HepG2 (cell line): ENCODE data around the gene MIDN. TPM values are rescaled to one million over a fixed set of nuclear protein-coding genes. Genes with fewer than 3 reads are reported as not detected.

Experiments used
- ELF3 ChIP-seq: IDR thresholded peaks from 2 replicates; pipeline ENCODE4 v1.6.1; 2016; ENCODE audit warnings: missing genetic modification reagents, missing compliant biosample characterization
- FOXC1 ChIP-seq: sonication (generic); formaldehyde crosslinking; IDR thresholded peaks from 2 replicates; pipeline ENCODE4 v1.8.0; 2022; ENCODE audit warnings: mild to moderate bottlenecking, missing genetic modification reagents, borderline replicate concordance
- HNF1B ChIP-seq: sonication (generic); formaldehyde crosslinking; IDR thresholded peaks from 2 replicates; pipeline ENCODE4 v1.5.1; 2020; ENCODE audit warnings: mild to moderate bottlenecking, moderate library complexity, missing genetic modification reagents
- MXD4 ChIP-seq: IDR thresholded peaks from 2 replicates; pipeline ENCODE4 v1.6.1; 2016; ENCODE audit warnings: mild to moderate bottlenecking, missing biosample characterization, missing genetic modification reagents
- PHB2 ChIP-seq: fragments of 450-650 bp; IDR thresholded peaks from 2 replicates; pipeline ENCODE4 v1.6.1; 2018; ENCODE audit not compliant: partially characterized antibody
- SNAPC2 ChIP-seq: sonication (generic); formaldehyde crosslinking; IDR thresholded peaks from 2 replicates; pipeline ENCODE4 v1.8.1; 2022; ENCODE audit warnings: mild to moderate bottlenecking, missing genetic modification reagents
- SP2 ChIP-seq: sonication (generic); formaldehyde crosslinking; IDR thresholded peaks from 2 replicates; pipeline ENCODE4 v1.5.1; 2020; ENCODE audit warnings: mild to moderate bottlenecking, missing genetic modification reagents
- U2AF1 ChIP-seq: fragments of 200-400 bp; formaldehyde crosslinking; optimal IDR thresholded peaks from 2 replicates; pipeline ENCODE3; 2017; ENCODE audit warnings: mild to moderate bottlenecking, low read depth, low read length
- ZBTB20 ChIP-seq: sonication (generic); formaldehyde crosslinking; IDR thresholded peaks from 2 replicates; pipeline ENCODE4 v1.8.1; 2023; ENCODE audit warnings: missing genetic modification reagents, low read depth, mild to moderate bottlenecking, borderline replicate concordance
- ZBTB8A ChIP-seq: sonication (generic); formaldehyde crosslinking; IDR thresholded peaks from 2 replicates; pipeline ENCODE4 v1.4.0; 2020; ENCODE audit warnings: mild to moderate bottlenecking, low read depth, missing genetic modification reagents, borderline replicate concordance
- ZFAT ChIP-seq: sonication (generic); formaldehyde crosslinking; conservative IDR thresholded peaks from 2 replicates; pipeline ENCODE4 v1.8.1; 2023; ENCODE audit warnings: missing genetic modification reagents, inconsistent platforms
- ZMYM2 ChIP-seq: sonication (generic); formaldehyde crosslinking; IDR thresholded peaks from 2 replicates; pipeline ENCODE4 v1.8.0; 2022; ENCODE audit warnings: mild to moderate bottlenecking, missing genetic modification reagents
- ZNF143 ChIP-seq: sonication (generic); formaldehyde crosslinking; IDR thresholded peaks from 2 replicates; pipeline ENCODE4 v1.4.0; 2020; ENCODE audit warnings: missing genetic modification reagents
- ZNF574 ChIP-seq: sonication (generic); formaldehyde crosslinking; IDR thresholded peaks from 2 replicates; pipeline ENCODE4 v1.4.0; 2020; ENCODE audit warnings: missing genetic modification reagents
- ZNF605 ChIP-seq: sonication (generic); formaldehyde crosslinking; IDR thresholded peaks from 2 replicates; pipeline ENCODE4 v1.8.0; 2022; ENCODE audit warnings: mild to moderate bottlenecking, missing genetic modification reagents
- ZNF761 ChIP-seq: sonication (generic); formaldehyde crosslinking; conservative IDR thresholded peaks from 2 replicates; pipeline ENCODE4 v1.4.0; 2020; ENCODE audit warnings: mild to moderate bottlenecking, missing genetic modification reagents
- ZSCAN31 ChIP-seq: sonication (generic); formaldehyde crosslinking; IDR thresholded peaks from 2 replicates; pipeline ENCODE4 v1.5.0; 2020; ENCODE audit warnings: low read depth, mild to moderate bottlenecking, missing genetic modification reagents
- polyA plus RNA-seq, 8 experiments: library from polyadenylated mRNA; depleted of rRNA in 3 of 8; stranded (reverse) in 7 of 8; unstranded in 1 of 8; fragments of >200 nt; fragmentation: Illumina TruSeq in 4 of 8; extraction: Trizol in 4 of 8; gene quantifications; 2 replicates each; pipeline versions ENCODE4 v1.2.1 to v1.2.3, GENCODE V29; 2011 to 2016; ENCODE audit warnings: low read depth in 4 of 8, missing spikeins in 1 of 8, mixed read lengths in 1 of 8; ENCODE audit not compliant: insufficient read depth in 1 of 8
- total RNA-seq, 5 experiments: library from RNA; depleted of rRNA; stranded (reverse); fragments of >200 nt; fragmentation: Illumina TruSeq; extraction: Trizol; gene quantifications; 2 replicates each; pipeline ENCODE4 v1.2.3, GENCODE V29; 2016; ENCODE audit warnings: low read depth in 1 of 5
- TF ChIP-seq, protein P1 (sequence below): sonication (generic); formaldehyde crosslinking; IDR thresholded peaks from 2 replicates; pipeline ENCODE4 v1.4.0; 2020; ENCODE audit warnings: missing genetic modification reagents, borderline replicate concordance
- TF ChIP-seq, protein P2 (sequence below), 2 experiments: fragments of 450-650 bp in 1 of 2; sonication (generic) in 1 of 2; formaldehyde crosslinking; IDR thresholded peaks; 2 replicates each; pipeline versions ENCODE4 v1.5.0 to v1.8.0; 2020 to 2022; ENCODE audit warnings: mild to moderate bottlenecking in 1 of 2, missing genetic modification reagents in 1 of 2
- TF ChIP-seq, protein P3 (sequence below): IDR thresholded peaks from 2 replicates; pipeline ENCODE4 v1.6.1; 2016; ENCODE audit warnings: low read depth, control low read depth

MIDN gene
- total and polyA plus RNA-seq, 2 of the 13 experiments (the other 11 are each of a cell fraction or from before 2014, with no cell fraction given) = 8.4 to 18.0 TPM

GRCh38 chr19:1269065-1269477, 20.7 kb downstream of the MIDN start, which contains the start of gene CIRBP (continued):
- TF ChIP-seq, protein P1, sequence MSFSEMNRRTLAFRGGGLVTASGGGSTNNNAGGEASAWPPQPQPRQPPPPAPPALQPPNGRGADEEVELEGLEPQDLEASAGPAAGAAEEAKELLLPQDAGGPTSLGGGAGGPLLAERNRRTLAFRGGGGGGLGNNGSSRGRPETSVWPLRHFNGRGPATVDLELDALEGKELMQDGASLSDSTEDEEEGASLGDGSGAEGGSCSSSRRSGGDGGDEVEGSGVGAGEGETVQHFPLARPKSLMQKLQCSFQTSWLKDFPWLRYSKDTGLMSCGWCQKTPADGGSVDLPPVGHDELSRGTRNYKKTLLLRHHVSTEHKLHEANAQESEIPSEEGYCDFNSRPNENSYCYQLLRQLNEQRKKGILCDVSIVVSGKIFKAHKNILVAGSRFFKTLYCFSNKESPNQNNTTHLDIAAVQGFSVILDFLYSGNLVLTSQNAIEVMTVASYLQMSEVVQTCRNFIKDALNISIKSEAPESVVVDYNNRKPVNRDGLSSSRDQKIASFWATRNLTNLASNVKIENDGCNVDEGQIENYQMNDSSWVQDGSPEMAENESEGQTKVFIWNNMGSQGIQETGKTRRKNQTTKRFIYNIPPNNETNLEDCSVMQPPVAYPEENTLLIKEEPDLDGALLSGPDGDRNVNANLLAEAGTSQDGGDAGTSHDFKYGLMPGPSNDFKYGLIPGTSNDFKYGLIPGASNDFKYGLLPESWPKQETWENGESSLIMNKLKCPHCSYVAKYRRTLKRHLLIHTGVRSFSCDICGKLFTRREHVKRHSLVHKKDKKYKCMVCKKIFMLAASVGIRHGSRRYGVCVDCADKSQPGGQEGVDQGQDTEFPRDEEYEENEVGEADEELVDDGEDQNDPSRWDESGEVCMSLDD (CRISPR knock-in tag) = no peak
- no peak for TF ChIP-seq PHB2
- TF ChIP-seq ZSCAN31 (CRISPR knock-in tag) = no peak
- TF ChIP-seq, protein P2, sequence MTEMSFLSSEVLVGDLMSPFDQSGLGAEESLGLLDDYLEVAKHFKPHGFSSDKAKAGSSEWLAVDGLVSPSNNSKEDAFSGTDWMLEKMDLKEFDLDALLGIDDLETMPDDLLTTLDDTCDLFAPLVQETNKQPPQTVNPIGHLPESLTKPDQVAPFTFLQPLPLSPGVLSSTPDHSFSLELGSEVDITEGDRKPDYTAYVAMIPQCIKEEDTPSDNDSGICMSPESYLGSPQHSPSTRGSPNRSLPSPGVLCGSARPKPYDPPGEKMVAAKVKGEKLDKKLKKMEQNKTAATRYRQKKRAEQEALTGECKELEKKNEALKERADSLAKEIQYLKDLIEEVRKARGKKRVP (CRISPR knock-in tag; IDR thresholded peaks at IDR 0.05) = no peak
- TF ChIP-seq ZBTB8A = no peak
- TF ChIP-seq U2AF1 = no peak
- no peak for TF ChIP-seq ZBTB20 (CRISPR knock-in tag)
- TF ChIP-seq MXD4 (CRISPR knock-in tag) = 0 out of 2 replicates have a peak, but pooled peaks have one; percentile 34
- TF ChIP-seq, protein P3, sequence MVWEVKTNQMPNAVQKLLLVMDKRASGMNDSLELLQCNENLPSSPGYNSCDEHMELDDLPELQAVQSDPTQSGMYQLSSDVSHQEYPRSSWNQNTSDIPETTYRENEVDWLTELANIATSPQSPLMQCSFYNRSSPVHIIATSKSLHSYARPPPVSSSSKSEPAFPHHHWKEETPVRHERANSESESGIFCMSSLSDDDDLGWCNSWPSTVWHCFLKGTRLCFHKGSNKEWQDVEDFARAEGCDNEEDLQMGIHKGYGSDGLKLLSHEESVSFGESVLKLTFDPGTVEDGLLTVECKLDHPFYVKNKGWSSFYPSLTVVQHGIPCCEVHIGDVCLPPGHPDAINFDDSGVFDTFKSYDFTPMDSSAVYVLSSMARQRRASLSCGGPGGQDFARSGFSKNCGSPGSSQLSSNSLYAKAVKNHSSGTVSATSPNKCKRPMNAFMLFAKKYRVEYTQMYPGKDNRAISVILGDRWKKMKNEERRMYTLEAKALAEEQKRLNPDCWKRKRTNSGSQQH = no peak; the same call in 1 of the 2 replicates
- peak; percentile 59; the same call in 1 of the 2 replicates for TF ChIP-seq HNF1B (CRISPR knock-in tag)
- 0 out of 2 replicates have a peak, but pooled peaks have one; percentile 9 for TF ChIP-seq FOXC1 (CRISPR knock-in tag)
- TF ChIP-seq ZMYM2 = no peak
- 0 out of 2 replicates have a peak, but pooled peaks have one; percentile 42 for TF ChIP-seq SNAPC2 (CRISPR knock-in tag)
- no peak for TF ChIP-seq ZNF574
- TF ChIP-seq ZFAT = no peak
- no peak for TF ChIP-seq ELF3 (CRISPR knock-in tag)
- TF ChIP-seq ZNF761 = 0 out of 2 replicates have a peak, but pooled peaks have one; percentile 35
- no peak for TF ChIP-seq ZNF143
- TF ChIP-seq ZNF605 (CRISPR knock-in tag) = no peak
- peak; percentile 70 for TF ChIP-seq SP2
